ENCODE data around the gene HIBCH.
A peak's percentile ranks its signal among the peaks of the same experiment; 100 is the strongest.

- peak in 2 of 3 experiments; percentile 14 to 35 for TF ChIP-seq CTCF (optimal IDR thresholded peaks at IDR 0.05 in 1 of 3, IDR thresholded peaks at IDR 0.05 in 1 of 3, conservative IDR thresholded peaks at IDR 0.05 in 1 of 3; ENCODE audit: extremely low read depth in 1 of 3, insufficient read depth in 2 of 3, low read length in 3 of 3)
- no peak for TF ChIP-seq EZH2 (IDR thresholded peaks at IDR 0.05; ENCODE audit: low read length)
These were observed 42.2 kb downstream of the HIBCH start for GRCh38 chr2:190277234-190278112.
